ENCODE results near the gene MYO5B. TPM values are rescaled to one million over a fixed set of nuclear protein-coding genes. Genes with fewer than 3 reads are reported as not detected.
"Not testable (repeated sequence)": the region's sequence is repeated elsewhere in the genome, so short reads cannot be mapped to it uniquely, and the experiment has no call there.

MYO5B gene
- total and polyA plus RNA-seq, 9 donors: 0.83 to 3.3 (median 1.3) TPM

DNA sequence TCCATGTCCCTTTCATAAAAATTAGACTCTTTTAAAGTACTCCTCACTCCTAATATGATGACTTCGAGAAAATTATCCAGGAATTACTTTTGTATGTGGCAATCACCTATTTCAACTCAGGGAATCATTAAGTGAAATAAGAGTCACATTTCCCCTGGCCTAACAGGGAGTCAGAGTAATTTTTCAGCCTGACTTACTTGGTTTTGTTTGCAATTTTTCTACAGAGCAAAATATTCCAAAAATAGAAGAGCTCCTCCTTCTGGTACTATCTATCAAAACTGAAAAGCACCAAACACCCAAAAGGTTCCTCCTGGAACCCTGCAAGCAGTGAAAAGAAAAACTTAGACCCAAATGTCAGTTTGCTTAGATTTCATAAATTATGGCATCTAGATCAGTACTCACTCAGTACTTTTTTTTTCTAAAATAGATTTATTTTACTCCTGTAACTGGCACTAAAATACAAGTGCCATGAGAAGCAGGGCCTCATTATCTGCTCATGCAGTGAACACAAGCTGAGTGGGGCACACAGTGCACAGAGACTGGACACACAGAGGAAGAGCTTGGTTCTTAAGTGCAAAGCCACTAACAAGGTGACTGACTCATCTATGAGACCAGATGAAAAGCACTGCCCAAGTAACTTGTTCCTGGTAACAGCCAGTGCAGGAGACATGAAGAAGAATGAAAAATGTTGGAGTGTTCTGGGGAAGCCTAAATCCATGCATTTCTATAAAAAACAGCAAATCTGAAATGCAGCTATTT is 410.3 kb downstream of the MYO5B start:
- Histone ChIP-seq H3K27ac (ENCODE audit: low read length) (no peak overlapping the region), H3K4me3 (ENCODE audit: low read length) (no peak overlapping the region), H3K27me3 (ENCODE audit: control insufficient read depth, insufficient read depth, low read length) (no peaks in the 10 kb centered on the region), H3K9me3 (replicated peaks; ENCODE audit: control insufficient read depth, low read depth, low read length) (no peaks in the 10 kb centered on the region), H3K4me1 (ENCODE audit: control insufficient read depth, insufficient read depth, low read length) (no peaks in the 10 kb centered on the region), H3K36me3 (ENCODE audit: control insufficient read depth, insufficient read depth, low read length) (peaks cover 36% of the 10 kb centered on the region)
- no CpG with 5 or more reads among the region's 1 CpG for WGBS (ENCODE audit: insufficient coverage)
- DNase-seq: peak; percentile 36

DNA sequence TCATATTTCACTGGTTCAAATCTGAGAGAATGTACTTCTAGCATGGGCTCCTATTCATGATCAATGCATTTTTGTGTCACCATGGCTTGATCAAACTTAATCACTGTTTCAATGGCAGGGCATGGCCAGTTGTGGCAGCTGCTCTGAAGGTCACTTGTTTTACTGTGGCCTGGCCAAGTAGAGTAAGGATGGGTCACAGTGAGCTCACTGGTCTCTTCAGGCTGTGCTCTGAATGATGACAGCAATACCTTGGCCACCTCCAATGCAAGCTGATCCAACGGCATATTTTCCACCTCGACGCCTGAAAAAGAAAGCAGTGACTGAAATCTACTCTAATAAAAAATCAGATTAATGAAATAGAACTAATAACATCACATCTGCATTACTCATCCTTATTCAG is 411.3 kb downstream of the MYO5B start:
- H3K36me3 ChIP-seq (ENCODE audit: control insufficient read depth, insufficient read depth, low read length): peaks cover 37% of the 10 kb centered on the region
- not testable (repeated sequence) for H3K4me3 ChIP-seq (ENCODE audit: low read length); H3K4me1 ChIP-seq (ENCODE audit: control insufficient read depth, insufficient read depth, low read length); DNase-seq; H3K27me3 ChIP-seq (ENCODE audit: control insufficient read depth, insufficient read depth, low read length); H3K9me3 ChIP-seq (replicated peaks; ENCODE audit: control insufficient read depth, low read depth, low read length); H3K27ac ChIP-seq (ENCODE audit: low read length)
- WGBS (ENCODE audit: insufficient coverage): no CpG with 5 or more reads among the region's 3 CpGs

DNA sequence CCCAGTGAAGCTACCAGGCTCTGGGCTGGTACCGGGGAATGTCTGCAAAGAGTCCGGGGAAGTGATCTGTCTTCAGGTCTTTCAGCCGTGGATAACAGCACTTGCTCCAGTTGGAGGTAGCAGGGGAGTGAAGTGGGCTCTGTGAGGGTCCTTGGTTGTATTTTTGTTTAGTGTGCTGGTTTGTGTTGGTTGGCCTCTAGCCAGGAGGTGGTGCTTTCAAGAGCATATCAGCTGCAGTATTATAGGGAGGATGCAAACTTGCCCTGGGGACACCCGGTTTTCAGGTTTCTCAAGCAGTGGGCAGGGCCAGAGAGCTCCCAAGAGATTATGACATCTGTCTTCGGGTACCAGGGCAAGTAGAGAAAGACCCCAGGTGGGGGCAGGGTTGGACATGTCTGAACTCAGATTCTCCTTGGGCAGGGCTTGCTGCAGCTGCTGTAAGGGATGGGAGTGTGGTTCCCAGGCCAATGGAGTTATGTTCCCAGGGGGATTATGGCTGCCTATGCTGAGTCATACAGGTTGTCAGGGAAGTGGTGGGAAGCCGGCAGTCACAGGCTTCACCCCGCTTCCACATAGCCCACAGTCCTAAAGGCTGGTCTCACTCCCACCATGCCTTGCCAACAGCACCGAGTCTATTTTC is 416.0 kb downstream of the MYO5B start:
- peaks cover 33% of the 10 kb centered on the region for H3K36me3 ChIP-seq (ENCODE audit: control insufficient read depth, insufficient read depth, low read length)
- 71% methylated on average over 6 of the region's 8 CpGs for WGBS (ENCODE audit: insufficient coverage)

More for the DNA sequence above, 416.0 kb downstream of the MYO5B start:
- Histone ChIP-seq H3K4me1 (ENCODE audit: control insufficient read depth, insufficient read depth, low read length) (no peaks in the 10 kb centered on the region), H3K27ac (ENCODE audit: low read length) (no peak overlapping the region), H3K4me3 (ENCODE audit: low read length) (no peak overlapping the region), H3K9me3 (replicated peaks; ENCODE audit: control insufficient read depth, low read depth, low read length) (peaks cover 8% of the 10 kb centered on the region), H3K27me3 (ENCODE audit: control insufficient read depth, insufficient read depth, low read length) (no peaks in the 10 kb centered on the region)
- DNase-seq: no peak

Other genes with a start within 250 kb of the MYO5B start
- 0.18 TPM for gene CFAP53, start 71.3 kb upstream of the MYO5B start, total RNA-seq
- gene CFAP53, start 71.3 kb upstream of the MYO5B start, polyA plus RNA-seq (ENCODE audit: insufficient read depth in 1 of 8, insufficient read length in 8 of 8, low replicate concordance in 1 of 8): under 1 TPM; 0.11 to 0.57 (median 0.31) TPM
- 40.8 TPM for gene MBD1, start 86.4 kb upstream of the MYO5B start, total RNA-seq
- 10 to 100 TPM; 34.3 to 47.4 (median 41.7) TPM for gene MBD1, start 86.4 kb upstream of the MYO5B start, polyA plus RNA-seq (ENCODE audit: insufficient read depth in 1 of 8, insufficient read length in 8 of 8, low replicate concordance in 1 of 8)
- gene CXXC1, start 92.5 kb upstream of the MYO5B start, total RNA-seq: 19.7 TPM
- gene CXXC1, start 92.5 kb upstream of the MYO5B start, polyA plus RNA-seq (ENCODE audit: insufficient read depth in 1 of 8, insufficient read length in 8 of 8, low replicate concordance in 1 of 8): 10 to 100 TPM; 34.3 to 48.0 (median 38.7) TPM
- gene SKA1, start 179.9 kb upstream of the MYO5B start, total RNA-seq: 4.4 TPM
- gene SKA1, start 179.9 kb upstream of the MYO5B start, polyA plus RNA-seq (ENCODE audit: insufficient read depth in 1 of 8, insufficient read length in 8 of 8, low replicate concordance in 1 of 8): 1 to 10 TPM; 3.1 to 6.6 (median 4.3) TPM

All from muscle of leg (tissue), 11 donors.